Activated B cell treated with CpG ODN at 0.5 μM for 24 hours (primary cell): ENCODE results near the gene MT1HL1. TPM values are rescaled to one million over a fixed set of nuclear protein-coding genes. Genes with fewer than 3 reads are reported as not detected.

Experiments used
- ATAC-seq: fragments of 200-7000 bp; cut with Tn5 transposase; one replicate; pipeline ENCODE4 v1.10.0; 2021; ENCODE audit warnings: low read depth, mild to moderate bottlenecking, moderate library complexity
- CTCF ChIA-PET: fragments of 350-600 bp; sonication (Branson Sonifier 250); formaldehyde crosslinking; loops from one replicate; lab custom pipeline; 2021; ENCODE audit warnings: antibody characterized with exemption; lab: Charles Lee
- POLR2A ChIA-PET: fragments of 350-600 bp; sonication (Branson Sonifier 250); formaldehyde crosslinking; loops from one replicate; lab custom pipeline; 2021; ENCODE audit warnings: antibody characterized with exemption; lab: Charles Lee
- DNase-seq: peaks from one replicate; pipeline ENCODE4 v3.0.0; 2022
- H3K27ac Mint-ChIP-seq: one replicate; pipeline ENCODE4 v1.8.0; 2020; ENCODE audit warnings: mixed read lengths
- H3K27me3 Mint-ChIP-seq: one replicate; pipeline ENCODE4 v1.8.0; 2021; ENCODE audit warnings: mixed read lengths
- H3K36me3 Mint-ChIP-seq: one replicate; pipeline ENCODE4 v1.8.0; 2021; ENCODE audit warnings: low read depth, mixed read lengths
- H3K4me1 Mint-ChIP-seq: one replicate; pipeline ENCODE4 v1.8.0; 2021; ENCODE audit warnings: mixed read lengths
- H3K4me3 Mint-ChIP-seq: one replicate; pipeline ENCODE4 v1.8.0; 2020; ENCODE audit warnings: mild to moderate bottlenecking, mixed read lengths
- H3K9me3 Mint-ChIP-seq: one replicate; pipeline ENCODE4 v1.8.0; 2020; ENCODE audit warnings: mixed read lengths
- CTCF ChIP-seq: fragments of 200-600 bp; IDR thresholded peaks from one replicate; pipeline ENCODE4 v1.8.0; 2022; ENCODE audit warnings: antibody characterized with exemption, mild to moderate bottlenecking
- intact Hi-C: fragments of 100-400 bp; cut with micrococcal nuclease; formaldehyde crosslinking; loops from one replicate; pipeline ENCODE4 v1.15.1; 2024
- total RNA-seq: library from RNA; stranded (reverse); gene quantifications from 2 replicates; pipeline ENCODE4 v1.2.3, GENCODE V29; 2022

The MT1HL1 gene
- total RNA-seq, 1 donor from 2014 or later: not detected

DNA sequence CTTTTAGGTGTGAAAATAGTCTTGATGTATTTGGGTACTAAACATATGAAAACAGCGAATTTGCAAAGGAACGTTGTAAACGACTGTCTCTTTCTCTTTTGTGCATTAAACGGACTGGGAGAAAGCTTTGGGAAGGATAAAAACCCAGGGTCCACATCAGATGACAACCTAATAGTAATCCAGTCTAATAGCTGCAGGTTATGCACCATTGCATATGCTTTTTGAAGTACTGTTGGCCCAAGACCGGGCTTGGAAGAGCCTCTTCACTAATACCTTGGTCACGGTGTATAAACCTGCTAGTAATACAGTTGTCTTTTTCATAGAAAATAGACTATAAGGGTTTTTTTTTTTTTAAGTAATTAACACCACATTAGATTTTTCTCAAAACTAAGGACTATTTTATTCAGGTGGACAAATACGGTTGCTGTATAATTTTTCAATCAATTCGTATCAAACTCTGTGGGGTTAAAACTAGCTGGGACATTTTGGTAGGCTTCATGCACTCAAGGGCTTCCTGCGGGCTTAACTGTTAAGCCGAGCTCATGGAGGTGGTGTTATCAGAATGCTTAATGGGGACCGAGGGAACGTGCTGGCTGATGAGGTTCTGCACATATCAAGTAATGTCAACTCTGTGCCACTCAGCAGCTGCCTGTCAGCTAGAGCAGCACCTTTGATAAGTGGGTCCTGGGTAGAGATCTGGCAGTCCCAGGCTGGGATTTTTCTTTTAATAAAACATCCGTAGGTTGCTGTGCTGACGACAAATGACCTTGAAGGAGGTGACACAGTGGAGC is 39.8 kb upstream of the MT1HL1 start:
- POLR2A ChIA-PET: no interaction called here
- DNase-seq (no peak), ATAC-seq (no peak)
- no peak for TF ChIP-seq CTCF
- intact Hi-C loops: no loop called here
- no peak overlapping the region for H3K4me3 Mint-ChIP-seq
- H3K9me3 Mint-ChIP-seq: no peaks in the 10 kb centered on the region
- H3K27ac Mint-ChIP-seq: no peak overlapping the region
- H3K27me3 Mint-ChIP-seq: peaks cover 40% of the 10 kb centered on the region
- CTCF ChIA-PET: no interaction called here
- no peaks in the 10 kb centered on the region for H3K36me3 Mint-ChIP-seq
- peaks cover 9% of the 10 kb centered on the region for H3K4me1 Mint-ChIP-seq

DNA sequence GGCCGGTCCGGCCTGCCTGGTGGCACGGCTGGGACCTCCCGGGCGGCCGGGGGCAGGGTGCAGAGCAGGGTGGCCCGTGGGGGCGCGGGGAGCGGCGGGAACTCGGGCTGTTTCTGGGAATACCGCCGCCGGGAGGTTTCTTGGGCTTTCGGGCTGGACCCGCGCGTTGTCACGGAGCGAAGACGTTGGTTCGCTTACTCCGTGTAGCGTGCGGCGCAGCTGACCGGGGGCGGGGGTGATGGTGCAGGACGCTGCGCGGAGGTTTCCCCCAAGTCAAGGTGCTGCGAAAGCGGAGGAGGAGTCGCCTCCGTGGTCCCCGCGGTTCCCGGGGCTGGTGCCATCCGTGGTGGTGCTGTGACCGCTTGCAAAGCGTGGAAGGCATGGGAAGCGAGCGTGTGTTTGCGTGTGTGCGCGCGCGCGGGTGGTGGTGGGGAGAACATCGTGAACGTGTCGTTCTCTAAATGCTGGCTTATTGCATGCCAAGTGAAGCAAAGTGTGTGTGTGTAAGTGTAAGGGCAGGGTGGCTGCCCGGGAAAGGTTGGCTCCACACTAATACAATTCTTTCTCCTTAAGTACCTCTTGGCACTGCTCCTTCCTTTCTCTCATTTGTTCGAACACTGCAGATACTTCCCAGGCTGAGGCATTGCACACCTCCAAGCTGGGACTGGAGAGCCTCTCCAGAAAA is 38.8 kb upstream of the MT1HL1 start:
- Mint-ChIP-seq H3K27ac (no peak overlapping the region), H3K27me3 (peaks cover 42% of the 10 kb centered on the region), H3K9me3 (no peaks in the 10 kb centered on the region), H3K36me3 (no peaks in the 10 kb centered on the region), H3K4me1 (peaks cover 9% of the 10 kb centered on the region), H3K4me3 (no peak overlapping the region)
- POLR2A ChIA-PET: no interaction called here
- ATAC-seq (no peak), DNase-seq (no peak)
- intact Hi-C loops: no loop called here
- TF ChIP-seq CTCF: no peak
- CTCF ChIA-PET: no interaction called here

DNA sequence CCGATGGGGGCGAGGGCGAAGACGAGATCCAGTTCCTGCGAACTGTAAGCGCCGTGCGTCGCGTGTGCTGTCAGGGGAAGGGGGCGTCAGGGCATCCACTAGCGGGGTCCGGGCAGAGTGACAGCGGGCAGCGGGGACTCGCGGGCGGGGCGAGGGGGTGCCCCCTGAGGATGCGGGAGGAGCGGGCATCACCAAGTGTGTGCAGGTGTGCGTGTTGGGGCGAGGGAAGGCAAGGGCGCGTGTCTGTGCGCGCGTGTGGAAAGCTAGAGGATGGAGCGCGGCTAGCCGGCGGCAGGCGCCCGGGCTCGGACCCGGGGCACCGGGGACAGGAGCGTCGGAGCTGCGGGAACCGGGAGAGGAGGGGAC is 38.3 kb upstream of the MT1HL1 start:
- no peak overlapping the region for H3K27ac Mint-ChIP-seq
- peaks cover 9% of the 10 kb centered on the region for H3K4me1 Mint-ChIP-seq
- no peak overlapping the region for H3K4me3 Mint-ChIP-seq
- DNase-seq: no peak
- ChIA-PET CTCF (no interaction called here), POLR2A (no interaction called here)
- TF ChIP-seq CTCF: no peak
- H3K9me3 Mint-ChIP-seq: no peaks in the 10 kb centered on the region
- intact Hi-C loops: no loop called here
- peaks cover 42% of the 10 kb centered on the region for H3K27me3 Mint-ChIP-seq
- no peaks in the 10 kb centered on the region for H3K36me3 Mint-ChIP-seq
- no peak for ATAC-seq

GRCh38 chr1:237041795-237042525 is 37.7 kb upstream of the MT1HL1 start, which contains the start of gene RYR2:
Gene RYR2, plus strand, starts transcription at chr1:237042184. Its CDS starts 338 bp downstream, at chr1:237042522.
- Mint-ChIP-seq H3K27ac (no peak within 1 kb of the TSS), H3K4me3 (no peak within 1 kb of the TSS), H3K27me3 (peaks cover 42% of the 10 kb centered on the region), H3K4me1 (peaks cover 9% of the 10 kb centered on the region), H3K9me3 (no peaks in the 10 kb centered on the region), H3K36me3 (no peaks in the 10 kb centered on the region)
- no peak for DNase-seq
- intact Hi-C loops: no loop called here
- CTCF ChIA-PET: no interaction called here
- no peak for TF ChIP-seq CTCF
- POLR2A ChIA-PET: no interaction called here
- ATAC-seq: no peak

DNA sequence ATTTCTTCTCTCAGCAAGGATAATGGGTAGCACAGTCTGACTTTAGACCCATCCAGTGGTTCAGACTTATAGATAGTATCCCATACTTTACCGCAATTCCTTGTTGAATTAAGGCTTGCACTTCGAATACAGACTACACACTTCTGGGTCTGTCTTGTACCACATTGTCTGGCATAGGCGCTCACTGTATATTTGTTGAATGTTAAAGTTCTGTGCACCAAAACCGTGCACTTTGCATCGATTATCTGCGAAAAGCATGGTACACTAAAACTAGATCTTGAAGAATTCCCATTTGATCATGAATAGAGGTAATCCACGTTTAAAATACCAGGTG is 37.2 kb upstream of the MT1HL1 start:
- intact Hi-C loops: no loop called here
- ChIA-PET CTCF (no interaction called here), POLR2A (no interaction called here)
- Mint-ChIP-seq H3K27ac (no peak overlapping the region), H3K27me3 (peaks cover 42% of the 10 kb centered on the region), H3K36me3 (no peaks in the 10 kb centered on the region), H3K9me3 (no peaks in the 10 kb centered on the region), H3K4me1 (peaks cover 9% of the 10 kb centered on the region), H3K4me3 (no peak overlapping the region)
- ATAC-seq (no peak), DNase-seq (no peak)
- no peak for TF ChIP-seq CTCF
